ENCODE measurements around the gene AIFM3. TPM values are rescaled to one million over a fixed set of nuclear protein-coding genes. Genes with fewer than 3 reads are reported as not detected.

AIFM3 gene
- polyA plus RNA-seq, 1 donor from 2014 or later = 1.1 TPM

- Histone ChIP-seq H3K9ac (ENCODE audit: low read length) (no peak overlapping the region), H3K27me3 (ENCODE audit: insufficient read depth, low read depth, low read length) (no peaks in the 10 kb centered on the region), H3K9me2 (ENCODE audit: insufficient read depth, low read length) (no peaks in the 10 kb centered on the region), H3K4me2 (ENCODE audit: low read length) (no peak overlapping the region), H3K27ac (ENCODE audit: low read length) (no peak overlapping the region), H3K4me3 (ENCODE audit: low read length) (no peak overlapping the region), H3K79me2 (replicated peaks; ENCODE audit: insufficient read depth, low read length) (no peaks in the 10 kb centered on the region), H3K9me3 (ENCODE audit: low read length) (no peaks in the 10 kb centered on the region), H3F3A (ENCODE audit: insufficient read depth, low read length, poor library complexity, severe bottlenecking) (no peaks in the 10 kb centered on the region), H3K36me3 (ENCODE audit: insufficient read depth, low read length) (no peaks in the 10 kb centered on the region), H2AFZ (ENCODE audit: low read depth, low read length) (no peak overlapping the region), H4K20me1 (ENCODE audit: insufficient read depth) (no peaks in the 10 kb centered on the region)
- TF ChIP-seq TAF1 (IDR thresholded peaks at IDR 0.05; ENCODE audit: low read depth) (no peak), CTCF (IDR thresholded peaks at IDR 0.05; ENCODE audit: poor library complexity, severe bottlenecking) (no peak), SMC3 (conservative IDR thresholded peaks at IDR 0.05; ENCODE audit: poor library complexity) (no peak), MXI1 (conservative IDR thresholded peaks at IDR 0.05; ENCODE audit: poor library complexity, severe bottlenecking) (no peak)
Observed at GRCh38 chr22:20972933-20973577, 6.0 kb downstream of the AIFM3 start.

GRCh38 chr22:20973634-20974286, 6.7 kb downstream of the AIFM3 start:
- Histone ChIP-seq H3K4me2 (ENCODE audit: low read length) (no peak overlapping the region), H3K79me2 (replicated peaks; ENCODE audit: insufficient read depth, low read length) (no peaks in the 10 kb centered on the region), H3K27ac (ENCODE audit: low read length) (no peak overlapping the region), H3K36me3 (ENCODE audit: insufficient read depth, low read length) (no peaks in the 10 kb centered on the region), H3K9ac (ENCODE audit: low read length) (no peak overlapping the region), H4K20me1 (ENCODE audit: insufficient read depth) (no peaks in the 10 kb centered on the region), H2AFZ (ENCODE audit: low read depth, low read length) (no peak overlapping the region), H3K9me3 (ENCODE audit: low read length) (no peaks in the 10 kb centered on the region), H3K4me3 (ENCODE audit: low read length) (no peak overlapping the region), H3K27me3 (ENCODE audit: insufficient read depth, low read depth, low read length) (no peaks in the 10 kb centered on the region), H3F3A (ENCODE audit: insufficient read depth, low read length, poor library complexity, severe bottlenecking) (no peaks in the 10 kb centered on the region), H3K9me2 (ENCODE audit: insufficient read depth, low read length) (no peaks in the 10 kb centered on the region)
- no peak for TF ChIP-seq RAD21 (conservative IDR thresholded peaks at IDR 0.05)
- no peak for TF ChIP-seq POLR2AphosphoS5 (IDR thresholded peaks at IDR 0.05)
- TF ChIP-seq SMC3 (conservative IDR thresholded peaks at IDR 0.05; ENCODE audit: poor library complexity) = no peak
- TF ChIP-seq EZH2 (IDR thresholded peaks at IDR 0.05; ENCODE audit: borderline replicate concordance, insufficient read depth, low read length, poor library complexity, severe bottlenecking) = no peak
- TF ChIP-seq REST (IDR thresholded peaks at IDR 0.05; ENCODE audit: borderline replicate concordance) = no peak
- TF ChIP-seq CTCF (IDR thresholded peaks at IDR 0.05; ENCODE audit: poor library complexity, severe bottlenecking) = no peak
- no peak for TF ChIP-seq MXI1 (conservative IDR thresholded peaks at IDR 0.05; ENCODE audit: poor library complexity, severe bottlenecking)
- no peak for TF ChIP-seq EP300 (conservative IDR thresholded peaks at IDR 0.05; ENCODE audit: poor library complexity, severe bottlenecking)

Data from neural cell (in vitro differentiated cells).